ENCODE results near the gene CLASP1.
A peak's percentile ranks its signal among the peaks of the same experiment; 100 is the strongest.
"Not testable (repeated sequence)": the region's sequence is repeated elsewhere in the genome, so short reads cannot be mapped to it uniquely, and the experiment has no call there.

Gene CLASP1

GRCh38 chr2:121498731-121499130 lies 150.5 kb downstream of the CLASP1 start:
- no peak for DNase-seq

DNA sequence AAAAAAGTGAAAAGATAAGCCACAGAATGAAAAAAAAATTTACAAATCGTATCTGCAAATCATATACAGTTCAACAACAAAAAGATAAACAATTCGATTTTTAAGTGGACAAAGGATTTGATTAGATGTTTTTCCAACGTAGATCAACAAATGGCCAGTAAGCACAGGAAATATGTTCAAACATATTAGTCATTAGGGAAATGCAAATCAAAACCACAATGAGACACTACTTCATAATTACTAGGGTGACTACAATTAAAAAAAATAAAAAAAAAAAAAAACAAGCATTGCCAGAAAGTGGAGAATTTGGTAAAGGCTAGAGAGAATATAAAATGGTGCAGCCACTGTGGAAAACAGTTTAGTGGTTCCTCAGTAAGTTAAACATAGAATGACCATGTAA lies 156.9 kb downstream of the CLASP1 start:
- no peak for DNase-seq

DNA sequence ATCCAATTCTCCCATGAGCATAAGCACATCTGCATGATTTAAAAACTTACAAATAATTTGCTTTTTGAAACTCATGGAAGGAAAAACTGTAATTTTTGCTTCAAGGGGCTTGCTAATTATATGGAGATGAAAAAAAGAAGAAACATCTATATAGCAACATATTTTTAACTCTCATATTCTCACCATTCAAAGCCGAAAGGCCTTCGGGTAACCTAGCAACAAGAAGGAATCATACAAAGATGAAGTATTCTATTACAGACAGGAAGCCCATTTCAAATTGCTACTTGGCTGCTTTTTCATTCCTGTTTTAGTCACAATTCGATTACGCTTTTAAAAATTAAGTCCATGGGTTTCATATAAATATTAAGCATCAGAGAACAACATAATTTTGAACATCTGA lies 157.7 kb downstream of the CLASP1 start:
- peak; percentile 17 for DNase-seq

DNA sequence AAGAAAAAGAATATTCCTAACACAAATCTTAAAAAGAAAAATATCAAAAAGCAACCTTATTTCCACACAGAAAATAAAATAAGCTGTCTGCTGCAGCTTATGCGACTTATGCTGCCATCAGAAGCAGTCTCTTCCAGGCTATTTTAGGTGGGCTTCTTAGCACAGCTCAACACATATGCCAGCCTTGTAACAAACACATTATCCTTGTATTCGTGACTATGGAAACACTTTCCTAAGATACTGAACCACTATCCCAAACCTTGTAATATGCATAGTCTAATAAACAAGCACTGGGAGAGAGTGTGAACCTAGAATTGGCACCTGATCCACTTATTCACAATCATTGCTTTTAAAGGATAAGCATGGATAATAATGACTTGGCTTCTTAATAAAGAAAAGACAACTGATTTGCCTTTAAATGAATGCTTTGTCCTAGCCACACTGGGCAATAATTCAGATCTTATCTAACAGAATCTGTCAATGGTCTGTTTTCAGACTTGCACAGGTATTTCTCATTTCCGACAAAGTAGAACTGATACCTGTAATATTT lies 158.6 kb downstream of the CLASP1 start:
- DNase-seq, result no peak

DNA sequence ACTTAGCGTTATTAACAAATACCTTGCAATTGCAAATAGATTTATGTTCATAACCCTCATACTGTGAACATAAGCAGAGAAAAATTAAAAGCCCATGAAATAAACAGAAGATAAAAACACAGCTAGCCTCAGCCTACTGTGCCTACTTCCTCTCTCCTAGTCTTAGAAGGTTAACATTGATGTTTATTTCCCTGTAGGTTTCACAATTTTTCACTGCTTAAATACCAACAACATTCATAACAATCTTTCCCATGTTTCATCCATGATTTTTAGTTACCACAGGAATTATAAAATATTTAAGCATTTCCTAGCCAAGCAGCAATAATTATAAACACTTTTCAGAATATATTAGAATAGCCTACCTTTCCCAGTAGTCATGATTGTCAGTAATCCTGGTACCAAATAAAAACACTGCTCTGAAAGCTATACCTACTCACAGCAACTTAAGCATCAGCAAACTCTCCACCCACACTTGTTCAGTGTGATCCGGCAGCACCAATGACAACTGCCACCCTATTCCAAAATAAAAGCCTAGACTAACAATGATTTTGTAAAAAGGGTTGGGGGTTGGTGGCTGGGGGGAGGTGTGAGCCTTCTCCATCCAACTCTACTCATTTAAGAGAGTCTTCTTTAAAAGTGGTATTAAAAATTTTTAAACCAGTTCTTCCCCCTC lies 159.2 kb downstream of the CLASP1 start:
- no peak for DNase-seq

DNA sequence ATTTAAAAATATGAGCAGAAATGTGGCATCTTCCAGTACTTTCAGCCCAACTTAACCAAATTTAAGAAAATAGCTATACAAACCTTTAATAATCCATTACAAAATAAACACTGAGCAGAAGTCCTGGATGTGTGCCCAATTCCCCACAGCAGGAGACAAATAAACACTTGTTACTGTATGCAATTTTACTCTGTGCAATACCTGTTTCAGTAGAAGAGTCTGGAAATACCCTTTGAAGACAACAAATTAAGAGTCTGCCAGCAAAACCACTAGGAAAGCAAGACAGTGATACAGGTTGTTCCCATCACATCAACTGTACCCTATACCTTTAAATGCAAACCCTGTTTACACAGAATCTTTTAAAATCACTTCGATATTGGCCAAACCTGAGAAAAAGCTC lies 160.0 kb downstream of the CLASP1 start:
- peak; percentile 51 for DNase-seq

- no peak for DNase-seq
Observed at GRCh38 chr2:121486191-121486790, 163.0 kb downstream of the CLASP1 start.

DNA sequence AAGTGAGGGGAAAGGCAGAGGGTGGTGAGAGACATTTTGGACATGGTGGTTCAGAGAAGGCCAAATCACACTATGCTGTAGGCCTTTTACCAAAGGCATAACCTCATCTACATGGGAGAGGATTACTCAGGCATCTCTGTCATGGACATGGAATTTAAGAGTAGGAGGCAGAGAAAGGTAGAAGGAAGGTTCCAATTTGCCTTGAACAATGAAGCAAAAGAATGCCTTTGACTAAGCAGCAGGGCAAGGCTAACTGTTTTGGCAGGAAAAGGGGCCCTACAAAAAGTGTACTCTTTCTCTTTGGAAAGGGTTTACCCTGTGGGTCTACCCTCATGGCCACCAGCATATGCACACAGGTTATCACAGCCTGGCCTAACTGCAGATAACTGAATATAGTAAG lies 164.2 kb downstream of the CLASP1 start:
- DNase-seq, result no peak

DNA sequence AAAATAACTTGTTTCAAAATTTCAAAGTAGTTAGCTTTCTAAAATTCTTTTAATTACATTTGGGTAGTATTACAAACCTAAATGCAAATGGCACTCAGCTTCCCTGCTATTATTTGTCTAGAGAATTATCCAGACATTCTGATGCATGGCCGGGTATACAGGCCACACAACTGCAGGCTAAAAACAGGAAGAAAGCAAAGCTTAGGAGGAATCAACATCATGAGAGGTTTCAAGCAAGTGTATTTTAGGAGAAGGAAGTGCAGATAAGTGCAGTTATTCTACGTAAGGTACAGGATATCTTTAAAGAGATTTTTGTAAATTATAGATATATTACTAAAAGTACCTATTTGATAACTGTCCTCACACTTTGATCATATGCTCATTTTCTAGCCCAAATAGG lies 165.4 kb downstream of the CLASP1 start:
- no peak for DNase-seq

DNA sequence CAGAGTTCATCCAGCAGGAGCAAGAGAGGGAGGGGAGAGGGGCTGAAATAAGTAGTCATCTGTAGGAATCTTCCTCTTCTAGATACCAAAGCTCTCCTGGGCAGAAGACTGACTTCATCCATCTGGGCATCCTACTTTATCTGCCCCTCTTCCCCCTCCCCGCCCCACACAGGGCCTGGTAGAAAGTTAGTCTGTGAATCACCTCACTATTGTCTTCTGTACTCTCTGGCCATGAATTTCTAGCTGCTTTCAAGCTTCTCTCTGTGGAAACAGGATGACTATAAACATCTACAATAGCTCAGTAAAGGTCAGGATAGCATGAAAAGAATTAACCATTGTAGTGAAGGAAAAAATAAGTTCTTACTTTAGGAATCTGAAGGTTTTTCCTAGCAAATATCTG lies 166.2 kb downstream of the CLASP1 start:
- DNase-seq, result no peak

DNA sequence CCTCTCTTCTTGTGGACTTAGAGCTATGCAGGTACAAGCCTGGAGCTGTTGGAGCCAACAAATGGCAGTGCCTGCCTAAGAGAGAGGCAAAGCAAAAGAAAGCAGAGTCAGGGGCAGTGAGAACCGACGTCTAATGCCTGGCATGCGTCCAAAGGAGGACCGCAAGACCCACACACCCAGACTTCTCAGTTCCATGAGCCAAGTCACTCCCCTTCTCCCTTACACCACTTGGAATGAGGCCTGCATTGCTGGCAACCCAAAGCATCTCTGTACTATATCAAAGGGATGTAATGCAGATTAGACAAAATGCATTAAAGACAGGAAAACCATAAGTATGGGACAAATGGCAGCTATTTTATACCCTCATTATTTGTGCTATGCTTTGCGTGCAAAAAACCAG lies 168.4 kb downstream of the CLASP1 start:
- no peak for DNase-seq

DNA sequence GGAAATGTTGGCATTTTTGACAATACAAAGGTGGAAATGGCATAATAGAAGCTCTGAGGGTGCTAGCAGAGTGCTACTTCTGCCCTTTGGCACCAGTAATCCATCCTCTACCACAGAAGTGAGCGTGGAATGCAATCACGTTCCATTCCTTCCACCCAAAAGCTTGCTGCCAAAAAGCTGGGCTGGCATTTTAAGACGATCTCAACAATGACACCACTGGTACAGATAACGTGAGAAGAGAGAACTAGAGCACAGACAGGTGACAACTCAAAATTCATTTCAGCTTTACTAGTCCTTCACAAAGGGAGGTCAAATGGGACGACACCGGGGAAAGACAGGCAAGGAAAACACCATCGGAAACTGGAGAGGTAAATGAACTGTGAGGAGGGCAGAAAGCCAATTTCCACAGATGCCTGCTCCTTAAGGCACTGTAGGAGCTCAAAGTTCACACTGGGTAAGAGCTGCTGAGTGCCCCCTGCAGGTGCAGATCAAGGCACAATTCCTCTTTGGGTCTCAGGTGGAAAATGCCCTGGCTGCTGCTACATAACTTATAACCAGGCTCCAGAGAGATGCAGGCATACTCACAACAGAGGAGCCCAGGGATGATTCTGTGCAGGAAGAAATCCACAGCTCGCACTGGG lies 169.3 kb downstream of the CLASP1 start:
- DNase-seq, result no peak

DNA sequence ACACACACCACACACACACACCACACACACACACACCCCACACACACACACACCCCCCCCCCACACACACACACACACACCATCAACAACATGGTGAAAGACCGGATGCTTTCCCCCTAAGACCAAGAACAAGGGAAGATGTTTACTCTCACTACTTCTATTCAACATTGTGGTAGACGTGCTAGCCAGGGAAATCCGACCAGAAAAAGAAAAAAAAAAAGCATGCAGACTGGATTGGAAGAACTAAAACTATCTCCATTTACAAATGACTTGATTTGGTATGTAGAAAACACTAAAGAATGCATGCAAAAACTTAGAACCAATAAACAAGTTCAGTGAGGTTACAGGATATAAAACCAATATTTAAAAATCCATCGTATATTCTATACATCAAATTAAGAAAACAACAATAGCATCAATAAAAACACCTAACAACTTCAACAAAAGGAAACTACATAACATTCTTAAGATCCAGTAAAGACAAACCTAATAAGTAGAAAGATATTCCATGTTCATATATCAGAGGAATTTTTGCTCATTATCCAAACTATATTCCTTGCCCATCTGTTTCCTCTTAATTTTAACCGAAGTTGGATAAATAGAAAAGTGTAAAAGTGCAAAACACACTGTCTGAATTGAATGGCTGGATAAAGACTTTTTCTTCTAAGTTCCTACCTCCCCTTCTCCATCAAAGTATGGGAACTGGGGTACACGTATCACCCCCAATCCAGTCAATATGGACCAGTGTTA lies 170.1 kb downstream of the CLASP1 start:
- no peak for DNase-seq

- not testable (repeated sequence) for DNase-seq
Observed at GRCh38 chr2:121478358-121478995, 170.8 kb downstream of the CLASP1 start.

DNA sequence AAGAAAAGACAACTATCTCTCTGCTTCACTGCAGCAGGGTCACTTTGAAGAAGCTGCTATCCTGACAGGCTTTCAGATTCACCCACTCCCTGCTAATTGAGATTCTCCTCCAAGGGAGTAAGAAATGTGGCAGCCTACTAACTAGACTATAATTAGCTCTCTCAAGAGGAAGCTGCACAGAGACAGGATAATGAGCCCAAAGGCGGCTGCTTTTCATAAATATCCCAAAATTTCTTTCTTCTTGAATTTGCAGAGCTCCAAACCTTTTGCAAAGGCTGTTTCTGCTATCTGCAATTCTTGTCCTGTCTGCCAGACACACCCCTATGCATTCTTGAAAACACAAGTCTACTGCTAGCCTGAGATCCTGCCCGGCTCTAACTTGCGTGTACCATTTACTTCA lies 172.6 kb downstream of the CLASP1 start:
- no peak for DNase-seq

DNA sequence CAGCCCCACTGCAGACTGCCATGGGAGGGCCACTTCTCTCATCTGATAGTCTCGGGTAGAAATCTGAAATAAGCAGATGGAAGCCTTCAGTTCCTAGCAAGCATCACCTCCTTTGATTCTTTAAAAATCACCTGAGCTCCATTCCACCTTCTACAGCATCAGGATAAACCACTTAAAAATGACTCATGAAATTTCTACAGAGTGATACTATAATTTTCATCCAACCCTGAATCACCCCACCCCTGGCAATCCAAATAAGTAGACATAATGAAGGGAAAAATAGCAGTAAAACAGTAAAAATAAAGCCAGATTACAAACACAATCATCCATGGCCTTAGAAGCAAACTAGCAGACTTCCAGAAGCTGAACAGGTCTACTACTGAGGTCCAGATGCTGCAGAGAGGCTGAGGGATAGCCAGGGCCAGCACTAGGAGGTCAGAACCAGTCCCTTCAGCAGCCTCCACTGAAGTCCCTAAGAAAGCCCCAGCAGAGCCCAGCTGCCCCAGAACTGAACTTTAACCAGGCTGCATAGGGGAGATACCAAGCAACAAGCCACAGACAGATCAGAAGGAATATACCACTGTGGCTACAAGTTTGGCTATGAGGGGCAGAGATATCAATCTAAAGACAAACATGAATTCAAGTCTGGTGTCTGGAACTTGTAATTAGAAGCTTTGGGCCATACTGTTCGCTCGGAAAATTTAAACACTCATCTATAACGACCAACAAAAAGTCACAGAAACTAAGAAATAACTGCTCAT lies 173.3 kb downstream of the CLASP1 start:
- no peak for DNase-seq

DNA sequence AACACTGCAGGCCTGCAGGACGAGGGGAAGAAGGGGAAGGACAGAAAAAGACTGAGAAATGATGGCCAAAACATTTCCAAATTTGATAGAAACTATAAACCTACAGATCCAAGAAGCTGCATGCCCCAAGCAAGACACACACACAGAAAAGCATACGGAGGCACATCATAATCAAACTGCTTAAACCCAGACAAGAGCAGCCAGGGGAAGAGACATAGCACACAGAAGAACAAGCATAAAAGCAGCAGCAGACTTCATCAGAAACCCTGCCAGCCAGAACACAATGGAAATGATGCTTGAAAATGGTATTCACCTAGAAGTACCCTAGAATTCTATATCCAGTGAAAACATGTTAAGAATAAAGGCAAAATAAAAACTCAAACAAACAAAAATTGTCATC lies 175.8 kb downstream of the CLASP1 start:
- DNase-seq, result no peak

DNA sequence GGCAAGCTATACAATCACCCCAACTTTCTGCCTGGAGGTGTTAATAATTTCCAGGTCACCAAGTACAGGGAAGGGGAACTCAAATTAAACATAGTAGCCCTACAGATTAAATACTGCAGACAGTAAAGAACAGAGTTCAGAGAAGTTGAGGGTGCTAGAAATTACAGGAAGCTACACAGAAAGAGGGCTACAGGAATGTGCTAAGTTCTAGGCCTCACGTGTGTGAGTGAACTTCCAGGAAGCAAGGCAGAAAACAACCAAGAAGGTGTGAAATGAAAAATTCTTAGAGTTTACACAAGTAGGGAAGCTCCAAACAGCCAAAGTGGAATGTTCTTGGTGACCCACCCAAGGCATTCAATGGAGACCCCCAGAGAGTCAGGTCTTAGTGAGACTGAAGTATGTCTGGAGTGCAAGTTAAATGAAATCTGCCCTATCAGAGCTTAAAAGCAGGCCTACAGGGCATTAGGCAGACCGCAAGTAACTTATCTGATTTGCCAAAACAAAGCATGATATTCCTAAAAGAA lies 176.7 kb downstream of the CLASP1 start:
- DNase-seq, result no peak

- no peak for DNase-seq
Observed at GRCh38 chr2:121471532-121472469, 177.5 kb downstream of the CLASP1 start.

DNA sequence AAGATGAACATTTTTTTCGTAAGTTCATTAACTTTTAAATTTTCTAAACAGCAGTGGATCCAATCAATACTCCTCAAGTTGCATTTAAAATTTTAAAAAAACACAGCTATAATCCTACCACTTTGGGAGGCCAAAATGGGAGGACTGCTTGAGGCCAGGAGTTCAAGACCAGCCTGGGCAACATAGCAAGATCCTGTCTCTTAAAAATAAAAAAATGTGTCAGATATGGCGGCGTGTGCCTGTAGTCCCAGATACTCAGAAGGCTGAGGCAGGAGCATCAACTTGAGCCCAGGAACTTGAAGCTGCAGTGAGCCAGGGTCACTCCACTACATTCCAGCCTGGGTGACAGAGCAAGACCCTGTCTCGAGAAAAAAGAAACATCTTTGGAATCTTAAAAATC lies 178.3 kb downstream of the CLASP1 start:
- DNase-seq, result no peak

DNA sequence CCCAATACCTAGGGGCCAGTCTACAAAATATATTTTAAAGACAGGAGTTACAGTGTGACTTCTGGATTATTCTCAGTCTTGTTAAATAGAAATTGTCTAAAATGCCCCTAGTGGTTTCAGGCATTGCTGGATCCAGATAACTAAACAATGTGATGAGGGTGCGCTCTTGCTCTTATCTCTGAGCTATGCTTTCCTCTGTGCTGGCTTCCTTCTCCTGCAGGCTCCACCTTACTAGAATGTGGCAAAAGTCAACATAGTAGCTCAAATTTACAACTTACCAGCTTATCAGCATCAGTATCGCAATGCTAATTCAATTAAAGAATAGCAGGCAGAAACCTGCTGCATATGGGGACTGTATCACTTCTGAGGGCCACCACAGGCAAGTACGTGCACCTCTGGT lies 179.9 kb downstream of the CLASP1 start:
- DNase-seq, result no peak
